Ascending aorta (tissue), 2 donors: ENCODE measurements around the gene ARHGAP20. TPM values are rescaled to one million over a fixed set of nuclear protein-coding genes. Genes with fewer than 3 reads are reported as not detected.

Experiments
- DNase-seq, 2 donors: peaks; one replicate each; pipeline ENCODE4 v3.0.0-alpha.2; 2019; ENCODE audit warnings: low spot score in 2 of 2
- H3K27ac ChIP-seq, 2 donors: fragments of 200-600 bp; sonication (generic); one replicate each; pipeline ENCODE4 v1.5.1; 2016 to 2017; ENCODE audit warnings: mild to moderate bottlenecking in 1 of 2
- H3K27me3 ChIP-seq: fragments of 200-600 bp; sonication (generic); one replicate; pipeline ENCODE4 v1.5.1; 2017
- H3K36me3 ChIP-seq, 2 donors: fragments of 200-600 bp; sonication (generic); one replicate each; pipeline ENCODE4 v1.5.1; 2016
- H3K4me1 ChIP-seq, 2 donors: fragments of 200-600 bp; sonication (generic); one replicate each; pipeline ENCODE4 v1.5.1; 2016 to 2017; ENCODE audit warnings: mild to moderate bottlenecking in 1 of 2
- H3K4me3 ChIP-seq, 2 donors: fragments of 200-600 bp; sonication (generic); one replicate each; pipeline ENCODE4 v1.5.1; 2016 to 2017; ENCODE audit warnings: mild to moderate bottlenecking in 1 of 2
- H3K9me3 ChIP-seq, 2 donors: fragments of 200-600 bp; sonication (generic); one replicate each; pipeline ENCODE4 v1.5.1; 2016
- CTCF ChIP-seq, 3 experiments: fragments of 200-600 bp in 2 of 3; fragments of 450-650 bp in 1 of 3; sonication (generic) in 2 of 3; IDR thresholded peaks; one replicate each; pipeline ENCODE4 v1.5.1; 2016 to 2019; ENCODE audit warnings: antibody characterized with exemption in 3 of 3, mild to moderate bottlenecking in 1 of 3, moderate library complexity in 1 of 3
- intact Hi-C: fragments of 100-400 bp; cut with DNase I; formaldehyde crosslinking; loops from one replicate; pipeline ENCODE4 v1.15.1; 2023
- total RNA-seq: library from RNA; depleted of rRNA; stranded (reverse); fragments of >200 nt; gene quantifications from one replicate; pipeline ENCODE4 v1.1.0, GENCODE V29; 2016

Gene ARHGAP20
- total RNA-seq, 1 donor from 2014 or later, result 4.9 TPM

- intact Hi-C loops, result no loop called here
- Histone ChIP-seq H3K36me3 (peaks cover 4 to 6% of the 10 kb centered on the region in 2 donors), H3K27me3 (no peaks in the 10 kb centered on the region), H3K27ac (no peak overlapping the region), H3K4me3 (no peak overlapping the region), H3K9me3 (no peaks in the 10 kb centered on the region), H3K4me1 (no peaks in the 10 kb centered on the region)
- no peak for DNase-seq
- TF ChIP-seq CTCF (IDR thresholded peaks at IDR 0.05), result no peak
Measured at GRCh38 chr11:110587129-110587528, 125.1 kb downstream of the ARHGAP20 start.

- H3K27ac ChIP-seq, result no peak overlapping the region
- TF ChIP-seq CTCF (IDR thresholded peaks at IDR 0.05), result no peak
- H3K4me1 ChIP-seq, result no peaks in the 10 kb centered on the region
- H3K27me3 ChIP-seq, result no peaks in the 10 kb centered on the region
- H3K4me3 ChIP-seq, result no peak overlapping the region
- no peak for DNase-seq
- peaks cover 3 to 10% of the 10 kb centered on the region in 2 donors for H3K36me3 ChIP-seq
- no peaks in the 10 kb centered on the region for H3K9me3 ChIP-seq
- intact Hi-C loops, result no loop called here
Measured at GRCh38 chr11:110584150-110584549, 128.1 kb downstream of the ARHGAP20 start.

GRCh38 chr11:110582728-110583432 lies 129.4 kb downstream of the ARHGAP20 start:
- Histone ChIP-seq H3K4me3 (no peak overlapping the region), H3K9me3 (no peaks in the 10 kb centered on the region), H3K27ac (no peak overlapping the region), H3K27me3 (no peaks in the 10 kb centered on the region), H3K36me3 (peaks cover 3 to 9% of the 10 kb centered on the region in 2 donors), H3K4me1 (no peaks in the 10 kb centered on the region)
- DNase-seq, result no peak
- intact Hi-C loops, result no loop called here
- no peak for TF ChIP-seq CTCF (IDR thresholded peaks at IDR 0.05)

GRCh38 chr11:110580571-110580970 lies 131.7 kb downstream of the ARHGAP20 start:
- intact Hi-C loops, result no loop called here
- DNase-seq, result no peak

GRCh38 chr11:110573411-110573810 lies 138.8 kb downstream of the ARHGAP20 start:
- Histone ChIP-seq H3K27me3 (no peaks in the 10 kb centered on the region), H3K9me3 (no peaks in the 10 kb centered on the region), H3K4me3 (no peak overlapping the region), H3K36me3 (no peaks in the 10 kb centered on the region), H3K27ac (no peak overlapping the region), H3K4me1 (no peaks in the 10 kb centered on the region)
- intact Hi-C loops, result no loop called here
- no peak for TF ChIP-seq CTCF (IDR thresholded peaks at IDR 0.05)
- no peak for DNase-seq

More at GRCh38 chr11:110580571-110580970, 131.7 kb downstream of the ARHGAP20 start:
- Histone ChIP-seq H3K36me3 (peaks cover 3 to 9% of the 10 kb centered on the region in 2 donors), H3K4me3 (no peak overlapping the region), H3K27ac (no peak overlapping the region), H3K9me3 (no peaks in the 10 kb centered on the region), H3K27me3 (no peaks in the 10 kb centered on the region), H3K4me1 (no peaks in the 10 kb centered on the region)
- no peak for TF ChIP-seq CTCF (IDR thresholded peaks at IDR 0.05)
